Measurements from ENCODE around the gene ZNF275. TPM values are rescaled to one million over a fixed set of nuclear protein-coding genes. Genes with fewer than 3 reads are reported as not detected.

The ZNF275 gene
- total RNA-seq, 1 donor from 2014 or later: 6.1 TPM

GRCh38 chrX:153400146-153401132 is 66.5 kb downstream of the ZNF275 start:
- intact Hi-C loops (cut with micrococcal nuclease): no loop called here
- peak; percentile 33 for ATAC-seq
- DNase-seq: peak; percentile 65

GRCh38 chrX:153401133-153401764 is 67.3 kb downstream of the ZNF275 start, which contains the start of gene PNMA6E:
Gene PNMA6E, minus strand, starts transcription at chrX:153401350. Its CDS starts 2,501 bp downstream, at chrX:153398849.
- DNase-seq (no peak), ATAC-seq (no peak)
- intact Hi-C loops (cut with micrococcal nuclease): no loop called here

Other genes starting within 250 kb of the ZNF275 start
- gene MAGEA1, start 154.9 kb upstream of the ZNF275 start, total RNA-seq: not detected
- not detected for gene PNMA6F, start 12.4 kb upstream of the ZNF275 start, total RNA-seq
- not detected for gene PNMA6E, start 67.2 kb downstream of the ZNF275 start, total RNA-seq
- gene ZFP92, start 77.3 kb downstream of the ZNF275 start, total RNA-seq: 0.57 TPM
- gene TREX2, start 111.9 kb downstream of the ZNF275 start, total RNA-seq: 0.25 TPM
- gene HAUS7, start 136.4 kb downstream of the ZNF275 start, total RNA-seq: 16.2 TPM
- gene BGN, start 160.8 kb downstream of the ZNF275 start, total RNA-seq: 40.6 TPM
- gene ATP2B3, start 183.5 kb downstream of the ZNF275 start, total RNA-seq: not detected

All from left ventricle myocardium superior (tissue), 1 donor.